GM18511 (cell line): ENCODE measurements around the gene OSM.
"Not testable (repeated sequence)": the region's sequence is repeated elsewhere in the genome, so short reads cannot be mapped to it uniquely, and the experiment has no call there.

Experiments used
- ATAC-seq: cut with Tn5 transposase; IDR thresholded peaks from one replicate; pipeline ENCODE4 v1.9.1; 2021; ENCODE audit warnings: mild to moderate bottlenecking, moderate library complexity; ENCODE audit not compliant: unreplicated experiment

OSM gene

GRCh38 chr22:30230330-30230729 lies 36.3 kb downstream of the OSM start:
- no peak for ATAC-seq

DNA sequence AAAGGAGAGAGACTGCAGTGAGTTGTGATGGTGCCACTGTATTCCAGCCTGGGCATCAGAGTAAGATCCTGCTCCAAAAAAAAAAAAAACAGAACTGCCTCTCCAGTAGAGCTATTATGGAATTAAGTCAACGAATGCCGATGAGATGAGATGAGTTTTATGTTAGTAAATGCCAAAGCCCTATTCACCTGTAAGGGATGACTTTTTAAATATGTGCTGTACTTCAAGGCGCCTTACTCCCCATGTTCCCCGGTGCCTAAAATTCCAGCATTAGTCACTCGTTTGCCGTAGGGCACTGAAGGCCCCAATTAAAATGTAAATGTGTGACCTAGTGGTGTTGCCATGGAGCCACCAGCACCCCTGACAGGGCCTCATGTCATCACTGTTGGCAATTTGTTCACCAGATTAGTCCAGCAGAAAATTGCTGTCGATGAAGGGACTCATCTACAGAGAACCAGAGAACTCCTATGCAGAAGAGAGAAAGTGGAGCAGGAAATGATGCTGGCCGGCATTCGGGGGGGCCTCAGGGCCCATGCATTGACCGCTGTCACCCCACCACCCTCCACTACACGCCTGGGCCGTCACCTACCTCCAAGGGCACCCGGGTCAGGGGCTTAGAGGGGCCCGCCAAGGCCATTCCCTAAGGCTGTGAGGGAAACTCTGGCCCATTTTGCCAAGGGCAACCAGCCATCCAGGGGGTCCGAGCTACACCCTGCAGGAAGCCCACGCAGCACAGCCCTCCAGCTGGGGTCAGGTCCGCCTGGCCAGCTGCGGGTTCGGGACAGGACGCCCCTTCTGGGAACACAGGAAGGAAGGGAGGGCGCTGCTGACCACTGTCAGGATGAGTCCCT lies 37.9 kb downstream of the OSM start:
- no peak for ATAC-seq

GRCh38 chr22:30227438-30228228 lies 39.0 kb downstream of the OSM start:
- no peak for ATAC-seq

DNA sequence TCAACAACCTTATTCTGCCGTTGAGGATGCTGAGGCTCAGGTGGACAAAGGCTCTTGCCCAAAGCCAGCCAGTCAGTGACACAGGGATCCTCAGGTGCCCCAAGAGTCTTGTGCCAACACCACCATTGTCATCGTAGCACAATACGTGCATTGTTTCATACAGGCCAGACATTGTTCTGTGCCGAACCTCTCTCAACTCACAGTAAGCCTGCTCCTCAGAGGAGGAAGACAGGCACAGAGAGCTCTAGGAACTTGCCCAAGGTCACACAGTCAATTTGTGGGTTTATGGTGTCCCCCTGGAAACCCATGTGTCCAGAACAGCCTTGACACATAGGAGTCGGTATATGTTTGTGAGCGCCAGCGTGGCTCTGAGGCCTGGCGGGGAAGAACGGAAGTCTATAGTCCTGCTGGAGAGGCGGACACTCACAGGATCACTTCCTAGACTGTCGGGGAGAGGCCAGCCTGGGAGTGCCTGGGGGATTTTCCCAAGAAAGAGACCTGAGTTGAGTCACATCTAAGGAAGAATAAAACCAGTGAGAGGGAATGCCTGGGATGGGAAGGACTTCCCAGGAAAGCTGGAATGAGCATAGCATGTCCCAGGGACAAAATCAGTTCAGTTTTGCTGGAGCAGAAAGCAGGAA lies 40.3 kb downstream of the OSM start:
- no peak for ATAC-seq

DNA sequence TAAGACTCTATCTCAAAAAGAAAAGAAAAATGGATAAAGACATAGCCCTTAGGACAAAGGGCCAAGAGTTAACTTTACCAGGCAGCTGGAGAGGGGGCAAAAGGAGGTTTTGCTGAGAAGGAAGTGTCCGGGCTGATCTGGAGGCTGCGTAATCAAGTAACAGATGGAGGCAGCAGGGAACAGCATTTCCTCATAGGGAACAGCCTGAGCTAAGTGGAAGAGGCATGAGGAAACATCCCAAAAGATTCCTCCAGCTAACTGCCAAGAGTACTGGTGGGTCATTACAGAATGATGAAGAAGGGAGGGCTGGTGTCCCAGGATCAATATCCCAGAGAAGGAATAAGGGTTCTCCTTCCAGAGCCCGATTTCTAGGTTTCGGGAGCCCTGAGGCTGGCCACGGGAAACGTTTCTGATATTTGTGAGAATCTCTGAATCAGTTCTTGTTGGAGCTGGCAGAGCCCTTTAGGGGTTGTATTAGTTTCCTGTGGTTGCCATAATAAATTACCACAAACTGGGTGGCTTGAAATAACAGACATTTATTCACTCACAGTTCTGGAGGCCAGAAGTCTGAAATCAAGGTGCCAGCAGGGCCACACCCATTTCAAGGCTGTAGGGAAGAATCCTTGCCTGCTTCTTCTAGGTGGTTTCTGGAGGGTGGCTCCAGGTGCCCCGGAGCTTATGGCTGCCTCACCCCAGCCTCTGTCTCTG lies 41.3 kb downstream of the OSM start:
- no peak for ATAC-seq

GRCh38 chr22:30224161-30224857 lies 42.3 kb downstream of the OSM start:
- no peak for ATAC-seq

DNA sequence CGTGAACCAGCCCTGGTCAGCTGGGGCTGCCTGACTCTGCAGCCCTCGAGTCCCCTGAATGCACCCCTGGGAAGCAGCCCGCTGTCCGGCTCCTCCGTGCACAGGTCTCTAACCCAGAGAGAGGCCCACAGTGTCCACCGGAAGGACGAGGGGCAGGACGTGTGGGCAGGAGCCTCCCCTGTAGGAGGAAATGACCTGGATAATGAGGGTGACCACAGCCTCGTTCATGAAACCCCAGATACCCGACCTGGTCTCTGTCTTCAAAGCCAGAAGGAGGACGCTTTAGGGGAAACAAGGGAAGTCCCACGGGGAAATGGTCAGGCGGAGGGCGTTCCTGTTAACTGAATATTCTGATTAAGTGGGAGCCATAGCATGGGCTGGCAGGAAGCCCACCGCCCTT lies 43.3 kb downstream of the OSM start:
- ATAC-seq = no peak

- ATAC-seq = no peak
These were observed 44.3 kb downstream of the OSM start for GRCh38 chr22:30222321-30222720.

GRCh38 chr22:30221121-30221992 lies 45.3 kb downstream of the OSM start:
- ATAC-seq = no peak

- ATAC-seq = no peak
These were observed 46.2 kb downstream of the OSM start for GRCh38 chr22:30220338-30221012.

GRCh38 chr22:30219668-30220278 lies 46.9 kb downstream of the OSM start:
- no peak for ATAC-seq

GRCh38 chr22:30219049-30219654 lies 47.5 kb downstream of the OSM start:
- no peak for ATAC-seq

DNA sequence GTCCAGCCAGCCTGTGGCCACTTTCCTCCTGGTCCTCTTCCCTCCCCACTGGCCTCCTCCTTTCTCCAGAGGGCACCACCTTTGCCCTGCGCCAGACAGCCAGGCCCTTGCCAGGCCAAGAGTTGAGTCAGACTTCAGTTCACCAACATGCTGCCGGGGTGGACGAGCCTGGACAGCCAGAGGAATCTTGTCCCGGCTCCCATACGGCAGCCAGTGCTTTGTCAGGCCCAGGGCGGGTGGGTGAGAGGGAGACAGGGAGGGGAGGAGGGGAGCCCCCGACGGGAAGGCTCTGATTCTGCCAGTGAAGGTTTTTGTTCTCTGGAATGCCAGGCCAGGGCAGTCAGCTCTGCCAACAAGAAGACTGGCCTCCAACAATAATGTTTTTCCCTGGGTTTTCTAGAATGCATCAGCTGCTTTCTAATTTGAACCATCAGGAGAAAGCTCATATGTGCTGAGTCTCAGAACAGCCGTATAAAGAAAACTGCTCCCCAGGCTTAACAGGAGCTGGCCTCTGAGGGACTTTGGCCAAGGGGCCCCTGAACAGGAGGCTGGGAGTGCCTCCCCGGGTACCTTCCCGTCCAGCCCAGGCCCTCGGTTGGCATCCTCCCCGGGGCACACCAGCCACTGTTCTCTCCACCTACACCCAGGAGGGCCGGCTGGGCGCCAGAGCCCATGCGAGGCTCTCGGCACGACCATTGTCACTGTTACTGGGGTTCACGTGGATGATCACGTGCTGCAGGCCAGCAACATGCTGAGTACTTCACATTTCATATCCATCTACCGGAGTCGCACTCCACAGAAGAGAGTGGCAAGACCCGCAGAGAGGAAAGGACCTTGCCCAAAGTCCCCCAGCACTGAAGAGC lies 48.7 kb downstream of the OSM start:
- no peak for ATAC-seq

DNA sequence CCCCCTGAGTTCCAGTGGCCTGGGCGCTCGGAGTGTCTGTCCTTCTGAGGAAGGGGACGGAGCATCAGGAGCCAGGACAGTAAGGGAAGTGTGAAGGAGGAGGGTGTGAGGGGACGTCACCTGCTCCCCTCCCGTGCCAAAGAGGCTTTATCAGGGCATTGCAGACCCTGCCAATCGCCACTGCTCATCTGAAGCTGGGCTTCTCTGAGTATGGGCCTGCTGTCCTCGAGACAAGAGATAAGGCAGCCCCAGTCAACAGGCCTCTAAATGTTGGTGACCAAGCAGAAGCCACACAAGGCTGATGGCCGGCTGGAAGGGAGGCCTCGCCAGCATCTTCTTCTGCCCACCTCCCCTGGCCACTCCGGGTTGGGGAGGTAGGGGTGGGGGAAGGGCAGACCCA lies 49.9 kb downstream of the OSM start:
- no peak for ATAC-seq

DNA sequence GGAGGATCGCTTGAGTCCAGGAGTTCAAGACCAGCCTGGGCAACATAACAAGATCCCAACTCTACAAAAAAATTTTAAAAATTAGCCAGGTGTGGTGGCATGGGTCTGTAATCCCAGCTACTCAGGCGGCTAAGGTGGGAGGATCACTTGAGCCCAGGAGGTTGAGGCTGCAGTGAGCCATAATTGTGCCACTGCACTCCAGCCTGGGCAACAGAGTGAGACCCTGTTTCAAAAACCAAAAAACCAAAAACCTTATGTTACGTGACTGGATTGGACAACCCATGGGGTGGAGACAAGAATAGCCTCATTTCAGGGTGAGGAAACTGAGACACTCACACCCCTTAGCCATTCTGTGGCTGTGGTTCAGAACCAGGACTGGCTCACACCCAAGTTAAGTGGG lies 50.4 kb downstream of the OSM start:
- not testable (repeated sequence) for ATAC-seq

DNA sequence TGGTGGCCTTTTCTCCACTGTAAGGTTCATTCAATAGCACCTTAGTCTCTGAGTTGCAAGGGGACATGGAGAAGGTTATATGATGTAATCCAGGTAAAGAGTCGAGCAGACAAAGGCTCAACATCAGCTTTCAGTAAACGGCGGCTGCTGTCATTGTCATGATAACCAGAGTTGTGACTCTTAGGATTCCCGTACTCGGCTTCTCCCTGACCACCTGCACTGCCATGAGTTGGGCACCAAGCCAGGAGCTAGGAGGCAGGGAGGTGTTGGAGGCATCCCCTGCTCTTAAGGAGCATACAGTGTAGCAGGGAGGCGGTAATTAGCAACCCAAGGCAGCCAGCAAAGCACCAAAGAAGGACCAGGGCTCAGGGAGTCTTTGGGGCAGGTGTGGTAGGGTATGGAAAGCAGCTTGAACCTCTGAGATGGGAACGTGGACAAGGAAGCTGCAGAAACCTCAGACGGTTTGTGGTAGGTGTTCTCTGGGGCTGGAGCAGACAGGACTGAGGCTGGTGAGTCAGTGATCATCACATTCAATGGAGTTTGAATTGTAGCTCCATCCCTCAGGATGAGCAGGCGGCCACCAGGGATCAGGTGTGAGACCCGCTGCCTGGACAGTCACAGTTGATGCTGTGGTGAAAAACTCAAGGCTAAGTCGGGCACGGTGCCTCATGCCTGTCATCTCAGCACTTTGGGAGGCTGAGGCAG lies 51.8 kb downstream of the OSM start:
- no peak for ATAC-seq
